Suppressor macrophage treated with lipopolysaccharide for 1 hour (primary cell): ENCODE measurements around the gene EOLA1.
A peak's percentile ranks its signal among the peaks of the same experiment; 100 is the strongest.
"Not testable (repeated sequence)": the region's sequence is repeated elsewhere in the genome, so short reads cannot be mapped to it uniquely, and the experiment has no call there.

Source experiments
- DNase-seq, 3 donors: peaks; one replicate each; pipeline ENCODE4 v3.0.0-alpha.2; 2020 to 2022

The EOLA1 gene

GRCh38 chrX:149540621-149541520 lies at the start of gene EOLA1:
Gene EOLA1 (plus strand): TSS chrX:149541012. CDS start chrX:149545631, 4,619 bp downstream.
- peak; percentile 69 to 81 (median 78) for DNase-seq

- DNase-seq: no peak
Observed at GRCh38 chrX:149491812-149492211, 49.0 kb upstream of the EOLA1 start.

- DNase-seq: no peak
Observed at GRCh38 chrX:149493567-149494562, 46.9 kb upstream of the EOLA1 start.

GRCh38 chrX:149494844-149495565 lies 45.8 kb upstream of the EOLA1 start:
- no peak for DNase-seq

GRCh38 chrX:149495573-149496071 lies 45.2 kb upstream of the EOLA1 start:
- DNase-seq: no peak

- no peak for DNase-seq
Observed at GRCh38 chrX:149497054-149497453, 43.8 kb upstream of the EOLA1 start.

- DNase-seq: no peak
Observed at GRCh38 chrX:149497626-149498025, 43.2 kb upstream of the EOLA1 start.

GRCh38 chrX:149498767-149499166 lies 42.0 kb upstream of the EOLA1 start:
- no peak for DNase-seq

GRCh38 chrX:149499766-149500165 lies 41.0 kb upstream of the EOLA1 start:
- DNase-seq: no peak

- not testable (repeated sequence) for DNase-seq
Observed at GRCh38 chrX:149502923-149503322, 37.9 kb upstream of the EOLA1 start.

GRCh38 chrX:149503446-149503845 lies 37.4 kb upstream of the EOLA1 start:
- peak; percentile 46 to 58 (median 50) for DNase-seq

- peak; percentile 26 to 56 (median 45) for DNase-seq
Observed at GRCh38 chrX:149504226-149504914, 36.4 kb upstream of the EOLA1 start.

- peak; percentile 88 to 93 (median 90) for DNase-seq
Observed at GRCh38 chrX:149504915-149505651, 35.7 kb upstream of the EOLA1 start, which contains the start of gene IDS. Gene IDS (minus strand): TSS chrX:149505306. CDS start chrX:149505137, 169 bp downstream.

- DNase-seq: no peak
Observed at GRCh38 chrX:149505671-149506070, 35.1 kb upstream of the EOLA1 start.

GRCh38 chrX:149506349-149506748 lies 34.5 kb upstream of the EOLA1 start:
- DNase-seq: no peak

- DNase-seq: no peak
Observed at GRCh38 chrX:149508467-149508866, 32.3 kb upstream of the EOLA1 start.

GRCh38 chrX:149510386-149510785 lies 30.4 kb upstream of the EOLA1 start:
- peak; percentile 23 to 46 (median 32) for DNase-seq

GRCh38 chrX:149511081-149511480 lies 29.7 kb upstream of the EOLA1 start:
- no peak for DNase-seq

- DNase-seq: peak; percentile 53 to 65 (median 59)
Observed at GRCh38 chrX:149512225-149512885, 28.5 kb upstream of the EOLA1 start.

GRCh38 chrX:149513825-149514428 lies 26.9 kb upstream of the EOLA1 start:
- no peak for DNase-seq
